Heart right ventricle (tissue), 16 donors: ENCODE data around the gene CDX4. TPM values are rescaled to one million over a fixed set of nuclear protein-coding genes. Genes with fewer than 3 reads are reported as not detected.

Source experiments
- ATAC-seq, 8 donors: fragments of 200-7000 bp; cut with Tn5 transposase; one replicate each; pipeline ENCODE4 v1.9.1; 2020; ENCODE audit warnings: mild to moderate bottlenecking in 8 of 8, moderate library complexity in 8 of 8, moderate number of reproducible peaks in 1 of 8
- DNase-seq, 2 donors: peaks; one replicate each; pipeline ENCODE4 v3.0.0-alpha.2; 2020
- H3K27ac ChIP-seq, 10 donors: fragments of 200-600 bp; sonication (generic) in 2 of 10; one replicate each; pipeline versions ENCODE4 v1.5.0 to v1.8.0; 2020 to 2022; ENCODE audit warnings: mild to moderate bottlenecking in 3 of 10
- H3K27me3 ChIP-seq, 7 donors: fragments of 200-600 bp; one replicate each; pipeline ENCODE4 v1.8.0; 2021 to 2022; ENCODE audit warnings: mild to moderate bottlenecking in 2 of 7
- H3K36me3 ChIP-seq, 9 donors: fragments of 200-600 bp; sonication (generic) in 1 of 9; one replicate each; pipeline versions ENCODE4 v1.5.0 to v1.8.0; 2020 to 2022; ENCODE audit warnings: mild to moderate bottlenecking in 2 of 9
- H3K4me1 ChIP-seq, 9 donors: fragments of 200-600 bp; sonication (generic) in 1 of 9; one replicate each; pipeline versions ENCODE4 v1.5.0 to v1.8.0; 2020 to 2022; ENCODE audit warnings: mild to moderate bottlenecking in 4 of 9
- H3K4me3 ChIP-seq, 10 donors: fragments of 200-600 bp; sonication (generic) in 2 of 10; one replicate each; pipeline versions ENCODE4 v1.5.0 to v1.8.0; 2020 to 2022; ENCODE audit warnings: mild to moderate bottlenecking in 7 of 10, moderate library complexity in 2 of 10
- H3K9me3 ChIP-seq, 11 donors: fragments of 200-600 bp in 10 of 11; sonication (generic) in 2 of 11; one replicate each; pipeline versions ENCODE4 v1.5.0 to v1.8.0; 2013 to 2022; ENCODE audit warnings: mild to moderate bottlenecking in 2 of 11, control low read depth in 1 of 11, moderate library complexity in 1 of 11
- WGBS, 2 donors: extraction: QIAGEN DNeasy Blood & Tissue Kit; methylation state at CpG; one replicate each; pipeline ENCODE4 v1.1.7; 2013; ENCODE audit warnings: inconsistent platforms in 1 of 2; 5-methylcytosine and 5-hydroxymethylcytosine counted together
- intact Hi-C, 10 donors: fragments of 100-400 bp; cut with DNase I; formaldehyde crosslinking; loops; one replicate each; pipeline versions ENCODE4 v1.11.1 to v1.14.2; 2022
- polyA plus RNA-seq, 2 donors: library from polyadenylated mRNA; stranded (reverse); fragments of 200-250 nt; gene quantifications; one replicate each; pipeline ENCODE4 v1.2.3, GENCODE V29; 2013
- total RNA-seq, 10 donors: library from RNA; stranded (reverse); fragmentation: NEBNext Ultra II Directional in 3 of 10; extraction: Animal tissue kit (Norgen Biotek cat#: 25700) in 3 of 10; gene quantifications; one replicate each; pipeline versions ENCODE4 v1.2.1 to v1.2.4, GENCODE V29; 2021 to 2023
- TF ChIP-seq, protein P1 (sequence below), 9 donors: fragments of 200-600 bp; sonication (generic) in 2 of 9; IDR thresholded peaks; one replicate each; pipeline versions ENCODE4 v1.5.0 to v1.8.0; 2021 to 2022; ENCODE audit warnings: antibody characterized with exemption in 9 of 9, mild to moderate bottlenecking in 5 of 9, moderate library complexity in 1 of 9
- donor health status: Arrhythmogenic right ventricular cardiomyopathy.
- donor health status: ischemic (EF 13 %, LVEDD 7.1; RV severe dilation, severe dysfunction).
- donor health status: healthy with polysubstance abuse.
- donor health status: DM: no; HTN: yes; CAD: no.
- donor health status: DM: no; HTN: no; CAD: no.
- donor health status: ischemic (EF 25% LVEDD 6.9; RV normal size, moderate dysfunction).
- donor health status: ischemic (EF 25% LVEDD 5.7; RV mildly dilated, moderate dysfunction).
- donor health status: healthy.
- donor health status: DM: yes; HTN: yes; CAD: no.
- donor health status: Ischemic cardiomyopathy.
- donor health status: ischemic (EF 35%, LVEDD 5.7; RV mildly dilated, moderate dysfunction).
- donor health status: nonischemic (EF 11% LVEDD 7.7; RV severe dilation, severe dysfunction).
- donor health status: DM: yes; HTN: yes; CAD: no.
- donor health status: PGD.
- donor health status: ischemic (EF 29% LVEDD 5.4; RV normal size, mild dysfunction).
- donor health status: nonischemic (EF 23%, LVEDD 6.1; RV moderate dilation, normal function).

The CDX4 gene
- total and polyA plus RNA-seq, 12 donors = not detected

DNA sequence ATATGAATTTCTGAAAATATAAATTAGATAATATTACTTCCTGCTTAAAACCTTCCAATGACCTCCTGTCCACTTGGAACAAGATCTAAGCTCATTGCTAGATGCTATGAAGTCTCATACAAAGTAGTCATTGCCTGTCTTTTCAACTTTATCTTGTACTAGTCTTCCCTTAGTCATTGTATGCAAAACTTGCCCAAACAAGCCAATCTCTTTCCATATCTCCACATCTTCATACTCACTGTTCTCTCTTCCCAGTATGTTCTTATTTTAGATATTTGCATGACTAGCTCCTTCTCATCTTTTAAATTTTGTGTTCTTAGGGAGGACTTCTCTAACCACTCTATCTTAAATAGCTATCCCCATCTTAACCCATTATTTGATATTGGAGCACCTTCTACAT lies 33.9 kb upstream of the CDX4 start:
- DNase-seq (no peak), ATAC-seq (no peak)
- no peak overlapping the region for H3K4me3 ChIP-seq
- H3K9me3 ChIP-seq = peaks cover 0 to 16% (median 0%) of the 10 kb centered on the region in 11 donors
- H3K36me3 ChIP-seq = no peaks in the 10 kb centered on the region
- peaks cover 0 to 6% (median 0%) of the 10 kb centered on the region in 7 donors for H3K27me3 ChIP-seq
- H3K4me1 ChIP-seq = no peaks in the 10 kb centered on the region
- TF ChIP-seq, protein P1, sequence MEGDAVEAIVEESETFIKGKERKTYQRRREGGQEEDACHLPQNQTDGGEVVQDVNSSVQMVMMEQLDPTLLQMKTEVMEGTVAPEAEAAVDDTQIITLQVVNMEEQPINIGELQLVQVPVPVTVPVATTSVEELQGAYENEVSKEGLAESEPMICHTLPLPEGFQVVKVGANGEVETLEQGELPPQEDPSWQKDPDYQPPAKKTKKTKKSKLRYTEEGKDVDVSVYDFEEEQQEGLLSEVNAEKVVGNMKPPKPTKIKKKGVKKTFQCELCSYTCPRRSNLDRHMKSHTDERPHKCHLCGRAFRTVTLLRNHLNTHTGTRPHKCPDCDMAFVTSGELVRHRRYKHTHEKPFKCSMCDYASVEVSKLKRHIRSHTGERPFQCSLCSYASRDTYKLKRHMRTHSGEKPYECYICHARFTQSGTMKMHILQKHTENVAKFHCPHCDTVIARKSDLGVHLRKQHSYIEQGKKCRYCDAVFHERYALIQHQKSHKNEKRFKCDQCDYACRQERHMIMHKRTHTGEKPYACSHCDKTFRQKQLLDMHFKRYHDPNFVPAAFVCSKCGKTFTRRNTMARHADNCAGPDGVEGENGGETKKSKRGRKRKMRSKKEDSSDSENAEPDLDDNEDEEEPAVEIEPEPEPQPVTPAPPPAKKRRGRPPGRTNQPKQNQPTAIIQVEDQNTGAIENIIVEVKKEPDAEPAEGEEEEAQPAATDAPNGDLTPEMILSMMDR (IDR thresholded peaks at IDR 0.05) = no peak
- no peak overlapping the region for H3K27ac ChIP-seq
- intact Hi-C loops = no loop called here

DNA sequence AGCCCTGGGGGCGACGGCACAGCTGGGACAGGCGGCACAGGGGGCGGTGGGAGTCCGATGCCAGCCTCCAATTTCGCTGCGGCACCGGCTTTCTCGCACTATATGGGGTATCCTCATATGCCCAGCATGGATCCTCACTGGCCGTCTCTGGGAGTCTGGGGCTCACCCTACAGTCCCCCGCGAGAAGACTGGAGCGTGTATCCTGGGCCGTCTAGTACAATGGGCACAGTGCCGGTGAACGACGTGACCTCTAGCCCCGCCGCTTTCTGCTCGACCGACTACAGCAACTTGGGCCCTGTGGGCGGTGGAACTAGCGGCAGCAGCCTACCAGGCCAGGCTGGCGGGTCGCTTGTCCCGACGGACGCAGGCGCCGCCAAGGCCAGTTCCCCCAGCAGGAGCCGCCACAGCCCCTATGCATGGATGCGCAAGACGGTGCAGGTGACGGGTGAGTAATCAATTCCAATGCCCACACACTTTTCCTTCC lies 500 bp downstream of the CDX4 start:
- peaks cover 0 to 72% (median 13%) of the 10 kb centered on the region in 7 donors for H3K27me3 ChIP-seq
- H3K9me3 ChIP-seq = no peaks in the 10 kb centered on the region
- no peak for DNase-seq
- H3K4me1 ChIP-seq = no peaks in the 10 kb centered on the region
- no peak for ATAC-seq
- WGBS, 2 donors = 13 to 25% methylated on average over 13 to 34 of the region's 34 CpGs
- H3K27ac ChIP-seq = no peak overlapping the region
- no peaks in the 10 kb centered on the region for H3K36me3 ChIP-seq
- TF ChIP-seq, protein P1 (IDR thresholded peaks at IDR 0.05) = no peak
- H3K4me3 ChIP-seq = no peak overlapping the region
- intact Hi-C loops = no loop called here

DNA sequence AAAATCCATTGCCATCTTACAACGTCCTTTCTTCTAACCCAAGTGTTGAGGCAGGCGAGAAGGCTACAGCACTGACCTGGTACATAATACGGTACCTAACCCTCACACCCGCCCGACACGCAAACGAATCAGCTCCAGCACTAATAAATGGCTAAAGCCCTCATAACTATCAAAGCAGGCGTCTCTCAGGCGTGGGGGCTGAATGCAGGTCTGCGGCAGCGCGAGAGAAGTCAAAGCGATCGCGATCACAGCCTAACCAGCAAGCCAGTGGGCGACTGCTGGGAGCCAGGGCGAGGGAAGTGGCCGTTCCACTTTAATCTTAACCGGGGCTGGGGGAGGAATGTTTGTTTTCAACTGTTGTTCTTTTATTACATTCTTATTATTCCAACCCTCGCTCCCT lies 1.5 kb downstream of the CDX4 start:
- TF ChIP-seq, protein P1 (IDR thresholded peaks at IDR 0.05) = no peak
- intact Hi-C loops = no loop called here
- ATAC-seq (no peak), DNase-seq (no peak)
- H3K4me1 ChIP-seq = no peaks in the 10 kb centered on the region
- no peaks in the 10 kb centered on the region for H3K9me3 ChIP-seq
- H3K36me3 ChIP-seq = no peaks in the 10 kb centered on the region
- H3K4me3 ChIP-seq = peak overlapping the region in 5 of 10 donors; percentile 9 to 32 (median 22)
- H3K27me3 ChIP-seq = peaks cover 0 to 80% (median 13%) of the 10 kb centered on the region in 7 donors
- 4% methylated on average over 20 of the region's 20 CpGs for WGBS, 2 donors
- H3K27ac ChIP-seq = no peak overlapping the region

DNA sequence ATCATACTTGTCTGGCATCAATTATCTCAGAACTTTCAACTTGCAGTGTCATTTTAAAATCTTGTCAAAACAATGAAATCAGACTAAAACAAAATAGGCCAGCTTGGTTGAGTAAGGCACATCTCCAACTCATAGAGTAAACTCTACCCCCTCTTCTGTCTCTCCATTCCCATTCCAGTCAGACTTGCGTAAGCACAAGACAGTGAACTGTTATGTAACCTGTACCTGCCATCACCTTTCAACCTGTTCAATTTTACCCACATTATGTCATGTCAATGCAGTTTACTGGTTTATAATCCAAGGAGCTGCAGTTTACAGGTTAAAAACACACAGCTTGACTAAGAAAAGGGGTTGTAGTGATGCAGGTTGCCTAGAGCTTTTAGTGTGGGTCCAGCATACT lies 8.3 kb downstream of the CDX4 start:
- H3K27ac ChIP-seq = no peak overlapping the region
- DNase-seq = no peak
- H3K36me3 ChIP-seq = no peaks in the 10 kb centered on the region
- H3K27me3 ChIP-seq = peaks cover 0 to 56% (median under 1%) of the 10 kb centered on the region in 7 donors
- H3K4me3 ChIP-seq = no peak overlapping the region
- no peak for ATAC-seq
- H3K4me1 ChIP-seq = peaks cover 0 to 4% (median 0%) of the 10 kb centered on the region in 9 donors
- WGBS, 2 donors = 0% methylated on average over 1 of the region's 1 CpG
- intact Hi-C loops = no loop called here
- TF ChIP-seq, protein P1 (IDR thresholded peaks at IDR 0.05) = no peak
- no peaks in the 10 kb centered on the region for H3K9me3 ChIP-seq
